HepG2 (cell line): ENCODE data around the gene TMC4. TPM values are rescaled to one million over a fixed set of nuclear protein-coding genes. Genes with fewer than 3 reads are reported as not detected.

ENCODE experiments used
- AKAP8 ChIP-seq: sonication (generic); formaldehyde crosslinking; IDR thresholded peaks from 2 replicates; pipeline ENCODE4 v1.5.1; 2020; ENCODE audit warnings: mild to moderate bottlenecking, missing genetic modification reagents
- BCL3 ChIP-seq: sonication (generic); formaldehyde crosslinking; IDR thresholded peaks from 2 replicates; pipeline ENCODE4 v1.5.1; 2020; ENCODE audit warnings: mild to moderate bottlenecking, missing genetic modification reagents, moderate library complexity
- CBFB ChIP-seq: sonication (generic); formaldehyde crosslinking; IDR thresholded peaks from 2 replicates; pipeline ENCODE4 v1.4.0; 2020; ENCODE audit warnings: missing genetic modification reagents
- FOXJ3 ChIP-seq: sonication (generic); formaldehyde crosslinking; IDR thresholded peaks from 2 replicates; pipeline ENCODE4 v1.4.0; 2020; ENCODE audit warnings: missing genetic modification reagents, mild to moderate bottlenecking, borderline replicate concordance
- GATA4 ChIP-seq: sonication (generic); IDR thresholded peaks from 2 replicates; pipeline ENCODE4 v1.6.1; 2016; ENCODE audit warnings: antibody characterized with exemption, low read depth, borderline replicate concordance
- HES4 ChIP-seq: sonication (generic); formaldehyde crosslinking; IDR thresholded peaks from 2 replicates; pipeline ENCODE4 v1.9.0; 2021; ENCODE audit warnings: mild to moderate bottlenecking, missing genetic modification reagents, borderline replicate concordance
- MAF1 ChIP-seq: sonication (generic); formaldehyde crosslinking; IDR thresholded peaks from 2 replicates; pipeline ENCODE4 v1.5.0; 2020; ENCODE audit warnings: missing genetic modification reagents, borderline replicate concordance
- PHF21A ChIP-seq: sonication (generic); formaldehyde crosslinking; IDR thresholded peaks from 2 replicates; pipeline ENCODE4 v1.5.0; 2020; ENCODE audit warnings: mild to moderate bottlenecking, missing genetic modification reagents
- PLSCR1 ChIP-seq: sonication (generic); formaldehyde crosslinking; IDR thresholded peaks from 2 replicates; pipeline ENCODE4 v1.5.0; 2020; ENCODE audit warnings: missing genetic modification reagents, mild to moderate bottlenecking, borderline replicate concordance
- SRSF4 ChIP-seq: fragments of 200-400 bp; formaldehyde crosslinking; IDR thresholded peaks from one replicate; pipeline ENCODE4 v1.6.1; 2018; ENCODE audit warnings: mild to moderate bottlenecking, low read depth, low read length, moderate library complexity; ENCODE audit not compliant: poor library complexity, severe bottlenecking
- STAG1 ChIP-seq: sonication (generic); formaldehyde crosslinking; IDR thresholded peaks from 2 replicates; pipeline ENCODE4 v1.4.0; 2020; ENCODE audit warnings: missing genetic modification reagents
- TERF1 ChIP-seq: sonication (generic); formaldehyde crosslinking; IDR thresholded peaks from 2 replicates; pipeline ENCODE4 v1.8.0; 2022; ENCODE audit warnings: mild to moderate bottlenecking, missing genetic modification reagents, moderate library complexity
- U2AF2 ChIP-seq: fragments of 200-400 bp; formaldehyde crosslinking; IDR thresholded peaks from 2 replicates; pipeline ENCODE4 v1.6.1; 2017; ENCODE audit warnings: low read depth, mild to moderate bottlenecking, low read length
- ZEB1 ChIP-seq: IDR thresholded peaks from 2 replicates; pipeline ENCODE4 v1.6.1; 2012; ENCODE audit warnings: mild to moderate bottlenecking, low read depth, inconsistent platforms; ENCODE audit not compliant: insufficient replicate concordance
- ZNF138 ChIP-seq: sonication (generic); formaldehyde crosslinking; IDR thresholded peaks from 2 replicates; pipeline ENCODE4 v1.5.0; 2020; ENCODE audit warnings: mild to moderate bottlenecking, low read depth, missing genetic modification reagents
- ZNF383 ChIP-seq: sonication (generic); formaldehyde crosslinking; IDR thresholded peaks from 2 replicates; pipeline ENCODE4 v1.4.0; 2020; ENCODE audit warnings: missing genetic modification reagents, mild to moderate bottlenecking, borderline replicate concordance
- ZNF431 ChIP-seq: sonication (generic); formaldehyde crosslinking; IDR thresholded peaks from 2 replicates; pipeline ENCODE4 v1.9.0; 2022; ENCODE audit warnings: missing genetic modification reagents, low read depth, mild to moderate bottlenecking, borderline replicate concordance
- ZNF619 ChIP-seq: sonication (generic); formaldehyde crosslinking; IDR thresholded peaks from 2 replicates; pipeline ENCODE4 v1.4.0; 2020; ENCODE audit warnings: mild to moderate bottlenecking, missing genetic modification reagents
- polyA plus RNA-seq, 8 experiments: library from polyadenylated mRNA; depleted of rRNA in 3 of 8; stranded (reverse) in 7 of 8; unstranded in 1 of 8; fragments of >200 nt; fragmentation: Illumina TruSeq in 4 of 8; extraction: Trizol in 4 of 8; gene quantifications; 2 replicates each; pipeline versions ENCODE4 v1.2.1 to v1.2.3, GENCODE V29; 2011 to 2016; ENCODE audit warnings: low read depth in 4 of 8, missing spikeins in 1 of 8, mixed read lengths in 1 of 8; ENCODE audit not compliant: insufficient read depth in 1 of 8
- total RNA-seq, 5 experiments: library from RNA; depleted of rRNA; stranded (reverse); fragments of >200 nt; fragmentation: Illumina TruSeq; extraction: Trizol; gene quantifications; 2 replicates each; pipeline ENCODE4 v1.2.3, GENCODE V29; 2016; ENCODE audit warnings: low read depth in 1 of 5
- TF ChIP-seq, protein P1 (sequence below): IDR thresholded peaks from 2 replicates; pipeline ENCODE4 v1.6.1; 2016
- TF ChIP-seq, protein P2 (sequence below): sonication (generic); formaldehyde crosslinking; conservative IDR thresholded peaks from 2 replicates; pipeline ENCODE4 v1.4.0; 2020; ENCODE audit warnings: missing genetic modification reagents

The TMC4 gene
- total and polyA plus RNA-seq, 2 of the 13 experiments (the other 11 are each of a cell fraction or from before 2014, with no cell fraction given) = 0.13 to 0.24 TPM

DNA sequence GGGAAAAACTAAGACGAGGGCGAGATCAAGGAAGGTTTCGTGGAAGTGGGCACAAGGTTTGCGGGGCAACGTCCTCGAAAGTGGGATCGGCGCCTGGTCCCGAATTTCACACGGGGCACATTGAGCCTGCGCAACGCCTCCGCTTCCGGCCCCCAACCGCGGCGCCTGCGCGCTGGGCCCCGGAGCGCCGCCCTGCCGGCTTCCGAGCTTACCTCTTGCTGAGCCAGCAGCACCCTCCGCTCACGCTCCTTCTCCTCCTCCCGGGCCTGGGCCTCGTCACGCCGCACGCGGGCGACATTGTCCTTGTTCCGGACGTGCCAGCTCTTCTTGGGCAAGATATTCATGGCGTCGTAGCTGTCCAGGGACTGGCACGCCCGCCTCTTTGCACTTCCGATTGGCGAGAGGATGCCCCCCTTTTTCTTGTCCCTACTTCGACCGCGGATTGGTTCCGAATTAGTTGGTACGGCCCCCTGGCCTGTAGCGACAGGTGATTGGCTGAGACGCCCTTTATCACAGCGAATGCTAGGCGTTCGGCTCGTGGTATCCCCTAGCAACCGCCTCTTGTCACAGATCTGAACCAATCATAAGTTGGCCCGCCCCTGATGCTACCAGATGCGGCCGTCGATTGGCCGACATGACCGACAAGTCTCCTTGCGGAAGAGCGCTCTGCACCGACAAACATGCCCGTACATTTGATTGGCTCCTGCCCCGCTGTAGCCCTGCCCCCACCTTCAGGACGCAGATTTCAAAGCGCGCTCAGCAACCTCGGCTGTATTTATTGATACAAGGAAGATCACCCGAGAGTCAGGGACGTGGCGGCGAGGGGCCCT lies 13.4 kb downstream of the TMC4 start, which contains the start of gene LENG1 (continued):
- TF ChIP-seq, protein P1, sequence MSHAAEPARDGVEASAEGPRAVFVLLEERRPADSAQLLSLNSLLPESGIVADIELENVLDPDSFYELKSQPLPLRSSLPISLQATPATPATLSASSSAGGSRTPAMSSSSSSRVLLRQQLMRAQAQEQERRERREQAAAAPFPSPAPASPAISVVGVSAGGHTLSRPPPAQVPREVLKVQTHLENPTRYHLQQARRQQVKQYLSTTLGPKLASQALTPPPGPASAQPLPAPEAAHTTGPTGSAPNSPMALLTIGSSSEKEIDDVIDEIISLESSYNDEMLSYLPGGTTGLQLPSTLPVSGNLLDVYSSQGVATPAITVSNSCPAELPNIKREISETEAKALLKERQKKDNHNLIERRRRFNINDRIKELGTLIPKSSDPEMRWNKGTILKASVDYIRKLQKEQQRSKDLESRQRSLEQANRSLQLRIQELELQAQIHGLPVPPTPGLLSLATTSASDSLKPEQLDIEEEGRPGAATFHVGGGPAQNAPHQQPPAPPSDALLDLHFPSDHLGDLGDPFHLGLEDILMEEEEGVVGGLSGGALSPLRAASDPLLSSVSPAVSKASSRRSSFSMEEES (CRISPR knock-in tag) = 0 out of 2 replicates have a peak, but pooled peaks have one; percentile 13
- TF ChIP-seq TERF1 (no peak), PLSCR1 (CRISPR knock-in tag) (no peak), ZNF138 (CRISPR knock-in tag) (no peak), ZNF431 (no peak), ZNF383 (no peak), HES4 (CRISPR knock-in tag) (no peak; the same call in 1 of the 2 replicates), U2AF2 (peak; percentile 98), ZEB1 (no peak), STAG1 (CRISPR knock-in tag) (no peak), ZNF619 (CRISPR knock-in tag) (no peak), FOXJ3 (no peak), CBFB (peak; percentile 74; the same call in 1 of the 2 replicates), GATA4 (peak; percentile 56; the same call in 1 of the 2 replicates), MAF1 (0 out of 2 replicates have a peak, but pooled peaks have one; percentile 28), BCL3 (CRISPR knock-in tag) (no peak), AKAP8 (CRISPR knock-in tag) (no peak), SRSF4 (no peak), PHF21A (CRISPR knock-in tag) (peak; percentile 72)
- TF ChIP-seq, protein P2, sequence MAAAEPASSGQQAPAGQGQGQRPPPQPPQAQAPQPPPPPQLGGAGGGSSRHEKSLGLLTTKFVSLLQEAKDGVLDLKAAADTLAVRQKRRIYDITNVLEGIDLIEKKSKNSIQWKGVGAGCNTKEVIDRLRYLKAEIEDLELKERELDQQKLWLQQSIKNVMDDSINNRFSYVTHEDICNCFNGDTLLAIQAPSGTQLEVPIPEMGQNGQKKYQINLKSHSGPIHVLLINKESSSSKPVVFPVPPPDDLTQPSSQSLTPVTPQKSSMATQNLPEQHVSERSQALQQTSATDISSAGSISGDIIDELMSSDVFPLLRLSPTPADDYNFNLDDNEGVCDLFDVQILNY (CRISPR knock-in tag) = peak; percentile 89; the same call in 1 of the 2 replicates
